Immature natural killer cell (primary cell): ENCODE data around the gene IFI30. TPM values are rescaled to one million over a fixed set of nuclear protein-coding genes. Genes with fewer than 3 reads are reported as not detected.
A peak's percentile ranks its signal among the peaks of the same experiment; 100 is the strongest.

Experiments
- DNase-seq, 3 donors: peaks; one replicate each; pipeline ENCODE4 v3.0.0; 2022; ENCODE audit warnings: mixed read lengths in 1 of 3
- H3K27ac Mint-ChIP-seq, 6 donors: one replicate each; pipeline ENCODE4 v1.8.0; 2020; ENCODE audit warnings: mixed read lengths in 6 of 6, mild to moderate bottlenecking in 5 of 6, inconsistent platforms in 4 of 6, moderate library complexity in 3 of 6
- H3K27me3 Mint-ChIP-seq, 3 donors: one replicate each; pipeline ENCODE4 v1.8.0; 2020 to 2021; ENCODE audit warnings: low read depth in 3 of 3, mild to moderate bottlenecking in 3 of 3, mixed read lengths in 3 of 3, moderate library complexity in 3 of 3, inconsistent platforms in 1 of 3
- H3K36me3 Mint-ChIP-seq, 3 donors: one replicate each; pipeline ENCODE4 v1.8.0; 2020; ENCODE audit warnings: mixed read lengths in 3 of 3, inconsistent platforms in 2 of 3, mild to moderate bottlenecking in 2 of 3
- H3K4me1 Mint-ChIP-seq, 2 donors: one replicate each; pipeline ENCODE4 v1.8.0; 2020; ENCODE audit warnings: inconsistent platforms in 2 of 2, mild to moderate bottlenecking in 2 of 2, mixed read lengths in 2 of 2, moderate library complexity in 1 of 2
- H3K4me3 Mint-ChIP-seq, 5 donors: one replicate each; pipeline ENCODE4 v1.8.0; 2020; ENCODE audit warnings: mild to moderate bottlenecking in 5 of 5, mixed read lengths in 5 of 5, inconsistent platforms in 3 of 5, moderate library complexity in 3 of 5
- H3K9me3 Mint-ChIP-seq, 6 donors: one replicate each; pipeline ENCODE4 v1.8.0; 2020; ENCODE audit warnings: mild to moderate bottlenecking in 6 of 6, mixed read lengths in 6 of 6, inconsistent platforms in 4 of 6, moderate library complexity in 3 of 6
- polyA plus RNA-seq, 3 donors: library from polyadenylated mRNA; unstranded; fragments of 300-500 nt; fragmentation: Illumina TruSeq; gene quantifications; one replicate each; pipeline ENCODE4 v1.2.3, GENCODE V29; 2021

The IFI30 gene
- polyA plus RNA-seq, 3 donors from 2014 or later: 49.0 to 184 (median 83.1) TPM

DNA sequence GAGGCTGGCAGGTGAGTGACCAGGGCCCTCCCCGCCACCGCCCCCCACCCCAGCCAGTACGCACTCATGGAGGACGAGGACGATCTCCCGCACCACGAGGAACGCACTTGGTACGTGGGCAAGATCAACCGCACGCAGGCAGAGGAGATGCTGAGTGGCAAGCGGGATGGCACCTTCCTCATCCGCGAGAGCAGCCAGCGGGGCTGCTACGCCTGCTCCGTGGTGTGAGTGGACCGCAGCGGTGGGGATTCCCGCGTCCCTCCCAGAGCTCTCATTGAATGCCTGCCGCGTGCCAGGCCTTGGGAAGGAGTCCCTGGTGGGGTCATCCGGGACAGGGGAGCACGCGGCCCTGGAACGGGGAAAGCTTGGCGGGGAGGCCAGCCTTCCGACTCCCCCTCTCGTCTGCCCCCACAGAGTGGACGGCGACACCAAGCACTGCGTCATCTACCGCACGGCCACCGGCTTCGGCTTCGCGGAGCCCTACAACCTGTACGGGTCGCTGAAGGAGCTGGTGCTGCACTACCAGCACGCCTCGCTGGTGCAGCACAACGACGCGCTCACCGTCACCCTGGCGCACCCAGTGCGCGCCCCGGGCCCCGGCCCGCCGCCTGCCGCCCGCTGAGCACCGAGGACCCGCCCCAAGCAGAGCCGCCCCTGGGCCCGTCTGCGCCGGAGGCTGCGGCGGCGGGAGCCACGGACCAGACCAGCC, 4.8 kb upstream of the IFI30 start:
- Mint-ChIP-seq H3K27me3 (peaks cover 0 to 3% (median 3%) of the 10 kb centered on the region in 3 donors), H3K9me3 (no peaks in the 10 kb centered on the region), H3K4me3 (no peak overlapping the region), H3K36me3 (peaks cover 10 to 15% (median 14%) of the 10 kb centered on the region in 3 donors), H3K27ac (no peak overlapping the region), H3K4me1 (peaks cover 14 to 19% of the 10 kb centered on the region in 2 donors)
- DNase-seq: no peak

DNA sequence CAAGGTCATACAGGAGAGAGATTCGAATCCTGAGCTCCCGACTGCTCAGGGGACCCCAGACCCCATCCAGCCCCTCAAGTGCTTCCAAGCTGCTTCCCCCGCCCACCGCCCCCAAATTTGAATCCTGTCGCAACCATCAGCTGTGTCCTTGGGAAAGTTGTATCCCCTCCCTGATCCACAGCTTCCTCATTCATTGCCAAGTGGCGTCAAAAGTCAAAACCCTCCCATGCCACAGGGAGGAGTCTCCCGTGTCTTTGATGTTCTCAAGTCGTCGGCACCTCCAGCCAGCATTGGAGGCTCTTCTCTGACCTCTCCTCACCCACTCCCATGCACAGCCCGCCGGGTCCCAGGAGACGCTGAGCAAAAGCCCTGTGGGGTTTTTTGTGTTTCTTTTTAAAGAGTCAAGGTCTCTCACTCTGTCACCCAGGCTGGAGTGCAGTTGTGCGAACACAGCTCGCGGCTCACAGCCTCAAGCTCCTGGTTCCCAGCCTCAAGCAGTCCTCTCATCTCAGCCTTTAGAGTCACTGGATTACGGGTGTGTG, 2.8 kb upstream of the IFI30 start:
- no peak for DNase-seq
- H3K27ac Mint-ChIP-seq: peak overlapping the region in 1 of 6 donors; percentile 50
- H3K4me3 Mint-ChIP-seq: no peak overlapping the region
- no peaks in the 10 kb centered on the region for H3K9me3 Mint-ChIP-seq
- H3K36me3 Mint-ChIP-seq: peaks cover 8 to 13% (median 10%) of the 10 kb centered on the region in 3 donors
- peaks cover 26 to 27% of the 10 kb centered on the region in 2 donors for H3K4me1 Mint-ChIP-seq
- peaks cover 0 to 3% (median 3%) of the 10 kb centered on the region in 3 donors for H3K27me3 Mint-ChIP-seq

DNA sequence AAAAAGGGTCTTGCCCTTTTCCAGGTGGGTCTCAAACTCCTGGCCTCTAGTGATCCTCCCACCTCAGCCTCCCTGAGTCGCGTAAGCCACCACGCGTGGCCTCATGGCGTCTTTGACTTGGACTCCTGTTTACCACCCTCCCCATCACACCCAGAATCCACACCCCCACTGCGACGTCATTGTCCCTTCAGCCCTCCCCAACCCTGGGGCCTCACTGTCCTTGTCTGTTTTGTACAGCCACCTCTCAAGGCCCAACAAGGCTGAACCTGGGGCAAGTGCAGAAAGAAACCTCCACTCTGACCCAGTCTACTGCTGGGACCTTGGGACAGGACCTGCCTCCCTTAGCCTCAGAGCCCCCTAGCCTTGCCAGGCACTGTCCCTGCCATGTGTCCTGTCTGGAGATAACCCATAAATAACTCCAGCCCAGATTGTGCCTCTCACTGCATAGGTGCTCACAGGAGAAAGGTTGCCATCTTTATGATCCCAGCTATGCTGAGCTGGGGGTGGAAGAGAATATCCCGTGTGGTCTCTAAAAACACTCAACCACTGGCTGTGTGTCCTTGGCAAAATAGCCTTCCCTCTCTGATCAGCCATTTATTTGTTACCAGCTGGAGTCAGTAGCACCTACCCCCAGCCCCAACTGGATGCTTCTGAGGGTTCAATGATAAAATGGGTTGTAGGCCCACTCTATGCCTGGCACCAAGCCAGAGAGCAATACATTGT, 1.8 kb upstream of the IFI30 start:
- H3K9me3 Mint-ChIP-seq: no peaks in the 10 kb centered on the region
- H3K4me3 Mint-ChIP-seq: no peak overlapping the region
- H3K27ac Mint-ChIP-seq: peak overlapping the region in 5 of 6 donors; percentile 8 to 84 (median 80)
- peaks cover 26 to 27% of the 10 kb centered on the region in 2 donors for H3K4me1 Mint-ChIP-seq
- H3K36me3 Mint-ChIP-seq: peaks cover 4 to 11% (median 9%) of the 10 kb centered on the region in 3 donors
- peaks cover 0 to 3% (median 3%) of the 10 kb centered on the region in 3 donors for H3K27me3 Mint-ChIP-seq
- no peak for DNase-seq

DNA sequence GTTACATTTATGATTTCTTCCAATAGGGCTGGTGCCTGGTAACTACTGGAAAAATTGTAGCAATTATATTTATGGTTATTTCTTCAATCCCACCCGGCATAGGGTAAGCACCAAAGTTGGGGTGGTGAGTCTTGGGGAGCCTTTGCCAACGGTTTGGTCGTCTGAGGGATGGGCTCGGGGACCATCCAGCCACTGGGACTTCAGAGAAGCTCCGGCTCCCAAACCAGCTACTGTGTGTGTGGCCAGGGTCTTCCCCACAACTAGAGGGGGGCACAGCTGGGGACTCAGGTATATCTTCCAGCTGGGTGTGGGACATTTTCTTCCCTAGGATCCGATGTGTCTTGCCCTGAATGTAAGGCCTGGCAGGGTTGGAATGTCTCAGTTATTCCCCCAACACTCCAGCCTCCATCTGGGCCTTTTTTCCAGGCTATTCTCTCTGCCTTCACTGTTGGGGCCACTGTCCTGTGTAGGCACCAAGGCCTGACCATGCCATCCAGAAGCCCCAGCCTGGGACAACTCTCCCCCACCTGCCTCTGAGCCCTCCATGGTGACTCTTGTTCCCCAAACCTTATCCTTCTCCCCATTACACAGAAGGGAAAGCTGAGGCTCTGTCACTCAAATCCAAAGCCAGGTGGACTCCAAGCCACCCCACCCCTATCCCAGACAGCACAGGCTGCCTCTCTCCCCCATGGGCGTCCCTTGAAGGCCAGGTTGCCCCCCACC, 1.1 kb upstream of the IFI30 start:
- Mint-ChIP-seq H3K27me3 (peaks cover 0 to 3% (median 3%) of the 10 kb centered on the region in 3 donors), H3K27ac (peak overlapping the region; percentile 55 to 84 (median 64)), H3K36me3 (peaks cover 4 to 14% (median 13%) of the 10 kb centered on the region in 3 donors), H3K4me3 (peak overlapping the region; percentile 64 to 90 (median 77)), H3K9me3 (no peaks in the 10 kb centered on the region), H3K4me1 (peaks cover 26 to 27% of the 10 kb centered on the region in 2 donors)
- no peak for DNase-seq

DNA sequence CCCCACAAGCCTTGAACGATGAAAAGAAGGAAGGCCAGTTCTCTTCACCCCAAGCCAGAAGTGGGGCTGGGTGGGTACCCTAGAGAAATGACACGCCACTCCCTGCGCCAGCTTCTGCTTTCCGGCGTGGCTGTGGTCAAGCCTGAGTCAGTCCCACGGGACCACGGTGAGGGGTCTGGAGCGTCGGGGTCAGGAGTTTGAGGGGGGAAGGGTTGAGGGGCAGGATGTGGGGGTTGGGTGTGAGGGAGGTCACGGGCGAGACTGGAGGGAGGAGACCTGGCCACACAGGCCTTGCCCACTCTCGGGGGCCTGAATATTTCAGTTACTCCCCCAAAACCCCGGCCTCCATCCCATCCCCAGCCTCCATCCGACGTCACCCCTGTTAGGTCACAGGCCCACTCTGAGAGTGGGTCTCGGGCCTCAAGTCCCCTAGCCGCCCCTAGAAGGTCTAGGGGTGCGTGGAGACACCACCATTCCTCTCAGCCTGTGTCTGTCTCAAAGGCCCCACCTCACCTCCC, 500 bp upstream of the IFI30 start:
- peak overlapping the region; percentile 55 to 82 (median 64) for H3K27ac Mint-ChIP-seq
- H3K9me3 Mint-ChIP-seq: no peaks in the 10 kb centered on the region
- peak in 1 of 3 donors; percentile 27 for DNase-seq
- peaks cover 0 to 3% (median 3%) of the 10 kb centered on the region in 3 donors for H3K27me3 Mint-ChIP-seq
- H3K36me3 Mint-ChIP-seq: peaks cover 2 to 10% (median 10%) of the 10 kb centered on the region in 3 donors
- H3K4me3 Mint-ChIP-seq: peak overlapping the region; percentile 73 to 91 (median 89)
- peaks cover 23 to 25% of the 10 kb centered on the region in 2 donors for H3K4me1 Mint-ChIP-seq

DNA sequence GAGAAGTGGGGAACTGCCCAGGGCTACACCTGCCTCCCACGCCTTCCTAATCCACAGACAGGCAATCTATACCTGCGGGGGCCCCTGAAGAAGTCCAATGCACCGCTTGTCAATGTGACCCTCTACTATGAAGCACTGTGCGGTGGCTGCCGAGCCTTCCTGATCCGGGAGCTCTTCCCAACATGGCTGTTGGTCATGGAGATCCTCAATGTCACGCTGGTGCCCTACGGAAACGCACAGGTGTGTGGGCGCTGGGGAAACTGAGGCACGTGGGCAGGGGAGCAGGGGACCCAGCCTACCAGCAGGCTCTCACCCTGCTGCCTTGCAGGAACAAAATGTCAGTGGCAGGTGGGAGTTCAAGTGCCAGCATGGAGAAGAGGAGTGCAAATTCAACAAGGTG, 1.4 kb downstream of the IFI30 start:
- Mint-ChIP-seq H3K4me1 (peaks cover 20 to 24% of the 10 kb centered on the region in 2 donors), H3K27ac (no peak overlapping the region), H3K36me3 (peaks cover 0 to 12% (median 8%) of the 10 kb centered on the region in 3 donors), H3K27me3 (peaks cover 0 to 3% (median 3%) of the 10 kb centered on the region in 3 donors), H3K9me3 (no peaks in the 10 kb centered on the region), H3K4me3 (peak overlapping the region; percentile 10 to 44 (median 32))
- DNase-seq: no peak

DNA sequence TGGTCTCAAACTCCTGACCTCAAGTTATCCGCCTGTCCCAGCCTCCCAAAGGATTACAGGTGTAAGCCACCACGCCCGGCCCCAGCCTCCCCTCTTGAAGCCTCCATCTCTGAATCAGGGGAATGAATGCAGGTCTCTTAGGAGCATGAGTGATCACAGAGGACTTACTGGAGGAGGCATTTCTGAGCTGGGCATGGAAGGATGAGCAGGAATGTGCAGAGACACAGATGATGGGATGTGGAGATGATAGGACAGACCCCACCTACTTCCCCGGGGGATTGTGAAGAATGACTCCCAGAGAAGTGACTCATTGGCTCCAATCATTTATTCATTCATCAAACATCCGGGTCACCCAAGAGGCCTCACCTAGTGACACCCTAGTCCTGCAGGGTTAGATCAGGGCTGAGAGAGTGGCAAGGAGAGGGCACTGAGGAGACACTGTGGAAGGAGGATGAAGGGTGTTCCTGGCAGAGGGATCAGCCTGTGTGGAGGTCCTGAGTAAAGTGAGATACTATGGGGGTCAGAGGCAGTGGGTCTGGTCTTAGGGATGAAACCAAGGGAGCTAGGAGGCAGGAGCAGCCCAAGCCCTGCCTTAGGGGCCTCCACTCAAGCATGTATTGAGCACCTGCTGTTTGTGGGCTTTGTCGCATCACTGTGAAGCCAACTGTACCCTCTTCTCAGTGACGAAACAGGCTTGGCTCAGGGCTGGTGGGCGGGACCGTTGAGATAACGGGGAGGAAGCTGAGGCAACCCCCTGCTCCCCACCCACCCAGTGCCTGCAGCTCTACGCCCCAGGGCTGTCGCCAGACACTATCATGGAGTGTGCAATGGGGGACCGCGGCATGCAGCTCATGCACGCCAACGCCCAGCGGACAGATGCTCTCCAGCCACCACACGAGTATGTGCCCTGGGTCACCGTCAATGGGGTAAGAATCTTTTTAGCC, 3.0 kb downstream of the IFI30 start:
- Mint-ChIP-seq H3K36me3 (peaks cover 0 to 8% (median 8%) of the 10 kb centered on the region in 3 donors), H3K4me3 (peak overlapping the region in 1 of 5 donors; percentile 9), H3K27me3 (peaks cover 0 to 7% (median 3%) of the 10 kb centered on the region in 3 donors), H3K9me3 (no peaks in the 10 kb centered on the region), H3K4me1 (peaks cover 20 to 23% of the 10 kb centered on the region in 2 donors), H3K27ac (no peak overlapping the region)
- DNase-seq: no peak

DNA sequence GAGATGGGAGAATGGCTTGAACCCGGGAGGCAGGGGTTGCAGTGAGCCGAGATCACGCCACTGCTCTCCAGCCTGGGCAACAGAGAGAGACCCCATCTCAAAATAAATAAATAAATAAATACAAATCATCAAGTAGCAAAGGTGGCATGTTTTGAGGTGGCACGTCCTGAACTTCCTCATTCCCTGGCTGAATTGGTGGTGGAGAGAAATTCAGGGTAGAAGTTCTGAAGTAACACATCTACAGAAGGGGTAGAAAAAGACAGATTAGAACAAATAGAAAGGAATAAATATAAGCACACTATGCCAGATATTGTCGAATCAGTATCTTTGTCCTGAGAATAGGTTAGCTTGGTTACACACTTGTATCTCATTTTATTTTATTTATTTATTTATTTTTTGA, 6.3 kb downstream of the IFI30 start:
- peaks cover 0 to 5% of the 10 kb centered on the region in 2 donors for H3K4me1 Mint-ChIP-seq
- peaks cover 0 to 8% (median 0%) of the 10 kb centered on the region in 3 donors for H3K27me3 Mint-ChIP-seq
- H3K36me3 Mint-ChIP-seq: peaks cover 0 to 8% (median 8%) of the 10 kb centered on the region in 3 donors
- H3K9me3 Mint-ChIP-seq: no peaks in the 10 kb centered on the region
- H3K4me3 Mint-ChIP-seq: no peak overlapping the region
- DNase-seq: no peak
- no peak overlapping the region for H3K27ac Mint-ChIP-seq

DNA sequence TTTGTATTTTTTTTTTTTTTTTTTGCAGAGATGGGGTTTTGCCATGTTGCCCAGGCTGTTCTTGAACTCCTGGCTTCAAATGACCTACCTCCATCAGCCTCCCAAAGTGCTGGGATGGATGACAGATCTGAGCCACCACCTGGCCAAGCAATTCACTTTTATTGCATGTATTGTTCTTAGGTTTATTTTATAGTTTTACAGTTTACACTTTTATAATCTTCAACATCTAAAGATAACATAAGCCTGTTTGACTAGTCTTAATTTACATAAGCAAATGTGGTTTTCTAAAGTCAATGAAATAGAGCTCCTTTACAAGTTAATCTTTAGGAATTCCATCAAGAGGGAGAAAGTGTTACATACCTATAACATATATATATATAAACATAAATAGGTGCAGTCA, 9.9 kb downstream of the IFI30 start:
- Mint-ChIP-seq H3K27ac (no peak overlapping the region), H3K4me1 (no peaks in the 10 kb centered on the region), H3K9me3 (no peaks in the 10 kb centered on the region), H3K27me3 (peaks cover 0 to 7% (median 2%) of the 10 kb centered on the region in 3 donors), H3K36me3 (peaks cover 0 to 4% (median 0%) of the 10 kb centered on the region in 3 donors), H3K4me3 (no peak overlapping the region)
- no peak for DNase-seq

DNA sequence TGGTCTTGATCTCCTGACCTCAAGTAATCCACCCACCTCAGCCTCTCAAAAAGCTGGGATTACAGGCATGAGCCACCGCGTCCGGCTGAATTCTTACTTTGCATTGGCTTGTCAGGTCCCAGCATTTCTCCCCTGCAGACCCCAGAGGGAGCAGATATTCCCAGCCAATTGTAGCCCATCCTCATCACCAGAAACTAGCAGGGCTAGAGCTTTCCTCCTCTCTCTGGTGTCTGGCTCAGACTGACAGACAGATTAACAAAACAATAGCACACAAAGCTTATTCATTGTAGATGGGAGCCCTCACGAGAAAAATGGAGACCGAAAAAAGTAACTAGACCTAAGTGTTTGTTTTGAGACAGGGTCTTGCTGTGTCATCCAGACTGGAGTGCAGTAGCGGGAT, 11.9 kb downstream of the IFI30 start:
- no peak for DNase-seq
- no peaks in the 10 kb centered on the region for H3K9me3 Mint-ChIP-seq
- no peaks in the 10 kb centered on the region for H3K4me1 Mint-ChIP-seq
- H3K27me3 Mint-ChIP-seq: peaks cover 0 to 7% (median 2%) of the 10 kb centered on the region in 3 donors
- H3K36me3 Mint-ChIP-seq: no peaks in the 10 kb centered on the region
- no peak overlapping the region for H3K4me3 Mint-ChIP-seq
- no peak overlapping the region for H3K27ac Mint-ChIP-seq

DNA sequence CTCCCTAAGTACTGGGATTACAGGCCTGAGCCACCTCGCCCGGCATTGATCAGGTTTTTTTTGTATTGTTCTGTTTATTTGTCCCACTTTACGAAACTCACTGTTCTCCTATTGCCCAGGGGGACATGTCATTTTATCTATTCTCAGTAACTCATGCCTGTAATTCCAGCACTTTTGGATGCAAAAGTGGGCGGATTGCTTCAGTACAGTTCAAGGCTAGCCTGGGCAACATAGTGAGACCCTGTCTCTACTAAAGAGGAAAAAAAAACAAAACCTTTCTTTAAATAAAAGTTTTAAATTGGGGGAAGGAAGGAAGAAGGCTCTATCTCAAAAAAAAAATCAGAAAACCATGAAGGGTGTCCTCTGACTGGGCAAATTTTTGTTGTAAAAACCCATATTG, 16.7 kb downstream of the IFI30 start:
- Mint-ChIP-seq H3K4me1 (peaks cover 22 to 27% of the 10 kb centered on the region in 2 donors), H3K27me3 (peaks cover 7 to 9% (median 8%) of the 10 kb centered on the region in 3 donors), H3K36me3 (no peaks in the 10 kb centered on the region), H3K4me3 (no peak overlapping the region), H3K27ac (peak overlapping the region in 2 of 6 donors; percentile 22 to 35), H3K9me3 (no peaks in the 10 kb centered on the region)
- no peak for DNase-seq

DNA sequence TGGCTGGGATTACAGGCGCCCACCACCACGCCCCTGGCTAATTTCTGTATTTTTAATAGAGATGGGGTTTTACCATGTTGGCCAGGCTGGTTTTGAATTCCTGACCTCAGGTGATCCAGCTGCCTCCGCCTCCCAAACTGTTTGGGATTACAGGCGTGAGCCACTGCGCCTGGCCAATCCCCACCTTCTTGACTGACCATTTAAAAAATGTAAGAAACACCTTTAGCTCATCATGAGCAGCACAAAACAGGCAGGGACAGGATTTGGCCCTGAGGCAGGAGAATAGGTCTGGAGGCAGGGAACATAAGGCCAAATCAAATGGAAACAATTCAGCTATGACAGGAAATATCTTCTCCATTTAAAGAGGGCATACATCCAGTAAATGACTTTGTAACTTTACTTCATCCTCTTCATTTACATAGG, 18.0 kb downstream of the IFI30 start:
- peak overlapping the region; percentile 87 to 99 (median 96) for H3K27ac Mint-ChIP-seq
- H3K4me3 Mint-ChIP-seq: peak overlapping the region; percentile 88 to 99 (median 93)
- no peaks in the 10 kb centered on the region for H3K9me3 Mint-ChIP-seq
- no peak for DNase-seq
- H3K27me3 Mint-ChIP-seq: peaks cover 5 to 9% (median 8%) of the 10 kb centered on the region in 3 donors
- no peaks in the 10 kb centered on the region for H3K36me3 Mint-ChIP-seq
- peaks cover 22 to 27% of the 10 kb centered on the region in 2 donors for H3K4me1 Mint-ChIP-seq
